Fibroblast of lung (primary cell): Measurements from ENCODE around the gene L3MBTL3.

Experiments used
- EZH2 ChIP-seq: IDR thresholded peaks from 2 replicates; pipeline ENCODE4 v1.5.1; 2012; ENCODE audit warnings: low read length, control low read depth, mild to moderate bottlenecking; ENCODE audit errors: missing control alignments
- TF ChIP-seq, protein P1 (sequence below), 2 donors: IDR thresholded peaks in 1 of 2; conservative IDR thresholded peaks in 1 of 2; 1 replicate in 1 of 2; 2 replicates in 1 of 2; pipeline ENCODE4 v1.5.1; 2011 to 2012; ENCODE audit warnings: low read length in 2 of 2, control low read depth in 1 of 2, inconsistent platforms in 1 of 2, low read depth in 1 of 2, mild to moderate bottlenecking in 1 of 2

DNA sequence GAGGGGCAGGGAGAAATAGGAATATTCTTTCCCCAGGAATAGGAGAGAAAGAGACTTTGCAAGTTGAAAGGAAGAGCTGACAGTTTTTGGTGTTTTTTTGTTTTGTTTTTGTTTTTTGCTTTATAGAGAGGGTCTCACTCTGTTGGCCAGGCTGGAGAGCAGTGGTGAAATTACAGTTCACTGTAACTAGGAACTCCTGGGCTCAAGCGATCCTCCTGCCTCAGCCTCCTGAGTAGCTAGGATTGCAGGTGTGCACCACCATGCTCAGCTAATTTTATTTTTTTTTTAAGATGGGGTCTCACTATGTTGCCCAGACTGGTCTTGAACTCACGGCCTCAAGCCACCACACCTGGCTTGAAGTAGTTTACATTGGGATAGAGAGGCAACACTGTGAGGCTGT lies 8.0 kb upstream of the L3MBTL3 start:
- TF ChIP-seq, protein P1, sequence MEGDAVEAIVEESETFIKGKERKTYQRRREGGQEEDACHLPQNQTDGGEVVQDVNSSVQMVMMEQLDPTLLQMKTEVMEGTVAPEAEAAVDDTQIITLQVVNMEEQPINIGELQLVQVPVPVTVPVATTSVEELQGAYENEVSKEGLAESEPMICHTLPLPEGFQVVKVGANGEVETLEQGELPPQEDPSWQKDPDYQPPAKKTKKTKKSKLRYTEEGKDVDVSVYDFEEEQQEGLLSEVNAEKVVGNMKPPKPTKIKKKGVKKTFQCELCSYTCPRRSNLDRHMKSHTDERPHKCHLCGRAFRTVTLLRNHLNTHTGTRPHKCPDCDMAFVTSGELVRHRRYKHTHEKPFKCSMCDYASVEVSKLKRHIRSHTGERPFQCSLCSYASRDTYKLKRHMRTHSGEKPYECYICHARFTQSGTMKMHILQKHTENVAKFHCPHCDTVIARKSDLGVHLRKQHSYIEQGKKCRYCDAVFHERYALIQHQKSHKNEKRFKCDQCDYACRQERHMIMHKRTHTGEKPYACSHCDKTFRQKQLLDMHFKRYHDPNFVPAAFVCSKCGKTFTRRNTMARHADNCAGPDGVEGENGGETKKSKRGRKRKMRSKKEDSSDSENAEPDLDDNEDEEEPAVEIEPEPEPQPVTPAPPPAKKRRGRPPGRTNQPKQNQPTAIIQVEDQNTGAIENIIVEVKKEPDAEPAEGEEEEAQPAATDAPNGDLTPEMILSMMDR (conservative IDR thresholded peaks at IDR 0.05 in 1 of 2, IDR thresholded peaks at IDR 0.05 in 1 of 2; ENCODE audit: low read depth in 1 of 2, low read length in 2 of 2) = no peak
- TF ChIP-seq EZH2 = no peak
